HG03571 (cell line): ENCODE results near the gene KLHL26.

ENCODE experiments used
- ATAC-seq: cut with Tn5 transposase; IDR thresholded peaks from one replicate; pipeline ENCODE4 v1.9.1; 2021; ENCODE audit not compliant: unreplicated experiment

Gene KLHL26

GRCh38 chr19:18612772-18613588 is 23.8 kb upstream of the KLHL26 start, which contains the start of gene TMEM59L:
Gene TMEM59L (plus strand): TSS chr19:18612870. CDS start chr19:18612959, 89 bp downstream.
- ATAC-seq, result no peak

GRCh38 chr19:18613589-18614234 is 23.1 kb upstream of the KLHL26 start:
- no peak for ATAC-seq

GRCh38 chr19:18616023-18616422 is 20.8 kb upstream of the KLHL26 start:
- no peak for ATAC-seq

- no peak for ATAC-seq
Measured at GRCh38 chr19:18617562-18617961, 19.3 kb upstream of the KLHL26 start.

- no peak for ATAC-seq
Measured at GRCh38 chr19:18618236-18618635, 18.6 kb upstream of the KLHL26 start.

GRCh38 chr19:18620311-18620710 is 16.5 kb upstream of the KLHL26 start:
- ATAC-seq, result no peak

GRCh38 chr19:18620902-18621301 is 15.9 kb upstream of the KLHL26 start:
- ATAC-seq, result no peak

GRCh38 chr19:18626906-18627305 is 9.9 kb upstream of the KLHL26 start:
- no peak for ATAC-seq

GRCh38 chr19:18629166-18630088 is 7.4 kb upstream of the KLHL26 start:
- ATAC-seq, result no peak

- no peak for ATAC-seq
Measured at GRCh38 chr19:18633321-18633720, 3.5 kb upstream of the KLHL26 start.

GRCh38 chr19:18634612-18635297 is 2.1 kb upstream of the KLHL26 start:
- no peak for ATAC-seq

GRCh38 chr19:18635831-18636182 is 1.0 kb upstream of the KLHL26 start:
- ATAC-seq, result no peak

GRCh38 chr19:18636183-18636968 is 452 bp upstream of the KLHL26 start:
- ATAC-seq, result peak; percentile 72

GRCh38 chr19:18637673-18638630 is 1.1 kb downstream of the KLHL26 start:
- no peak for ATAC-seq

GRCh38 chr19:18639706-18640243 is 2.9 kb downstream of the KLHL26 start:
- ATAC-seq, result no peak

GRCh38 chr19:18644196-18645034 is 7.6 kb downstream of the KLHL26 start:
- no peak for ATAC-seq

- no peak for ATAC-seq
Measured at GRCh38 chr19:18645035-18645511, 8.2 kb downstream of the KLHL26 start.
